Measurements from ENCODE around the gene METTL25B. TPM values are rescaled to one million over a fixed set of nuclear protein-coding genes. Genes with fewer than 3 reads are reported as not detected.
"Not testable (repeated sequence)": the region's sequence is repeated elsewhere in the genome, so short reads cannot be mapped to it uniquely, and the experiment has no call there.

METTL25B gene
- total and polyA plus RNA-seq, 2 of the 4 experiments (the other 2 are of a cell fraction): 2.3 to 10.1 TPM

DNA sequence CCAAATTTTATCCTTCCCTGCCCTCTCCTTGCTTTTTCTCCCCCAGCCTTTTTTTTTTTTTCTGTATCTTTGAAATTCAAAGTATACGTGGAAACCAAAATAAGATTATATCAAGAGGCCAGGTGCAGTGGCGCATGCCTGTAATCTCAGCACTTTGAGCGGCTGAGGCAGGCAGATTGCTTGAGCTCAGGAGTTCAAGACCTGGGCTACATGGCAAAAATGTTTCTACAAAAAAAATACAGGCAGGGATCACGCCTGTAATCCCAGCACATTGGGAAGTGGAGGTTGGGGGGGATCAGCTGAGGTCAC lies 32.5 kb downstream of the METTL25B start:
- Histone ChIP-seq H3K4me2 (ENCODE audit: low read depth, low read length) (no peak overlapping the region), H3K14ac (replicated peaks; ENCODE audit: low read depth, low read length) (no peak overlapping the region), H3K9me1 (ENCODE audit: insufficient read depth, low read length) (no peaks in the 10 kb centered on the region), H2AK9ac (replicated peaks; ENCODE audit: low read depth, low read length, poor library complexity) (no peak overlapping the region), H3K56ac (ENCODE audit: extremely low read depth, insufficient read depth, low read length) (no peak overlapping the region), H2BK20ac (ENCODE audit: low read depth, low read length) (no peak overlapping the region), H2BK120ac (ENCODE audit: low read depth, low read length) (no peak overlapping the region), H2BK5ac (ENCODE audit: low read depth, low read length, poor library complexity, severe bottlenecking) (no peak overlapping the region), H3K4ac (ENCODE audit: low read depth, low read length) (no peak overlapping the region), H3K4me3 (ENCODE audit: insufficient read depth, low read depth, low read length) (no peak overlapping the region), H3K9me3 (ENCODE audit: control insufficient read depth, insufficient read depth, low read length) (no peaks in the 10 kb centered on the region), H3K9ac (ENCODE audit: low read depth, low read length) (no peak overlapping the region), H4K91ac (ENCODE audit: insufficient read depth, low read depth, low read length) (no peak overlapping the region), H3K79me1 (ENCODE audit: low read depth in 1 of 2, low read length in 2 of 2) (peaks cover under 1 to 3% of the 10 kb centered on the region in 2 experiments; a peak in 3 of 4 replicates), H2AFZ (replicated peaks; ENCODE audit: low read length, poor library complexity) (no peak overlapping the region), H2AK5ac (ENCODE audit: low read depth, low read length) (no peak overlapping the region), H2BK15ac (ENCODE audit: low read depth, low read length) (no peak overlapping the region), H4K5ac (ENCODE audit: low read depth, low read length) (no peak overlapping the region), H3K36me3 (ENCODE audit: control insufficient read depth, insufficient read depth, low read length) (no peaks in the 10 kb centered on the region), H3K27me3 (ENCODE audit: control insufficient read depth, insufficient read depth, low read length) (no peaks in the 10 kb centered on the region), H3K23ac (ENCODE audit: low read depth, low read length) (no peak overlapping the region), H4K20me1 (ENCODE audit: insufficient read depth, low read length) (no peaks in the 10 kb centered on the region), H3K18ac (ENCODE audit: low read depth, low read length) (no peak overlapping the region), H4K8ac (ENCODE audit: low read depth in 2 of 2, low read length in 2 of 2) (no peak overlapping the region), H3K27ac (ENCODE audit: insufficient read depth, low read length) (no peak overlapping the region), H3K4me1 (ENCODE audit: control insufficient read depth, insufficient read depth, low read length) (no peaks in the 10 kb centered on the region)
- ATAC-seq (ENCODE audit: low read depth): no peak
- BruUV-seq (replicated peaks): no TSS peak
- POLR2A ChIA-PET (ENCODE audit: unreplicated experiment): no interaction called here
- 90% methylated on average over 2 of the region's 4 CpGs; no CpG with 5 or more reads in 1 of the 2 experiments for WGBS, 2 experiments (ENCODE audit: extremely low coverage in 2 of 2, insufficient read length in 1 of 2)
- in situ Hi-C loops (cut with MboI; ENCODE audit: low sequenced_read_pairs) (no loop called here), dilution Hi-C loops (cut with HindIII; ENCODE audit: low sequenced_read_pairs, unreplicated experiment) (no loop called here), intact Hi-C loops (cut with micrococcal nuclease) (no loop called here)
- TF ChIP-seq CEBPB (IDR thresholded peaks at IDR 0.05; ENCODE audit: low read depth, low read length): no peak
- no peak for TF ChIP-seq NFE2L2 (IDR thresholded peaks at IDR 0.05; ENCODE audit: low read depth, low read length)
- no peak for TF ChIP-seq FOS (IDR thresholded peaks at IDR 0.05; ENCODE audit: low read depth, low read length)
- TF ChIP-seq SMC3 (IDR thresholded peaks at IDR 0.05; ENCODE audit: low read depth, low read length): no peak
- no peak for TF ChIP-seq RAD21 (IDR thresholded peaks at IDR 0.05; ENCODE audit: low read length)
- TF ChIP-seq POLR2A (IDR thresholded peaks at IDR 0.05; ENCODE audit: low read depth, low read length): no peak
- no peak for TF ChIP-seq RCOR1 (IDR thresholded peaks at IDR 0.05; ENCODE audit: insufficient replicate concordance, low read length)
- TF ChIP-seq RFX5 (IDR thresholded peaks at IDR 0.05; ENCODE audit: low read depth, low read length): no peak
- TF ChIP-seq, protein P1, sequence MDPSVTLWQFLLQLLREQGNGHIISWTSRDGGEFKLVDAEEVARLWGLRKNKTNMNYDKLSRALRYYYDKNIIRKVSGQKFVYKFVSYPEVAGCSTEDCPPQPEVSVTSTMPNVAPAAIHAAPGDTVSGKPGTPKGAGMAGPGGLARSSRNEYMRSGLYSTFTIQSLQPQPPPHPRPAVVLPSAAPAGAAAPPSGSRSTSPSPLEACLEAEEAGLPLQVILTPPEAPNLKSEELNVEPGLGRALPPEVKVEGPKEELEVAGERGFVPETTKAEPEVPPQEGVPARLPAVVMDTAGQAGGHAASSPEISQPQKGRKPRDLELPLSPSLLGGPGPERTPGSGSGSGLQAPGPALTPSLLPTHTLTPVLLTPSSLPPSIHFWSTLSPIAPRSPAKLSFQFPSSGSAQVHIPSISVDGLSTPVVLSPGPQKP (IDR thresholded peaks at IDR 0.05; ENCODE audit: borderline replicate concordance, low read depth, low read length): no peak
- no peak for DNase-seq
- CTCF ChIA-PET: no interaction called here

DNA sequence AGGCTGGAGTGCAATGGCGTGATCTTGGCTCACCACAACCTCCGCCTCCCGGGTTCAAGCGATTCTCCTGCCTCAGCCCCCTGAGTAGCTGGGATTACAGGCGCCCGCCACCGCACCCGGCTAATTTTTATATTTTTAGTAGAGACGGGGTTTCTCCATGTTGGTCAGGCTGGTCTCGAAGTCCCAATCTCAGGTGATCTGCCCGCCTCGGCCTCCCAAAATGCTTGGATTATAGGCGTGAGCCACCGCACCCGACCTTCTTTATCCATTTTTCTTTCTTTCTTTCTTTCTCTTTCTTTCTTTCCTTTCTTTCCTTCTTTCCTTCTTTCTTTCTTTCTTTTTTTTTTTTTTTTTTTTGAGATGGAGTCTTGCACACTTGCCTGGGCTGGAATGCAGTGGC lies 36.9 kb downstream of the METTL25B start:
- H2BK120ac ChIP-seq (ENCODE audit: low read depth, low read length); H2AFZ ChIP-seq (replicated peaks; ENCODE audit: low read length, poor library complexity); dilution Hi-C loops (cut with HindIII; ENCODE audit: low sequenced_read_pairs, unreplicated experiment); H3K9me1 ChIP-seq (ENCODE audit: insufficient read depth, low read length); H3K14ac ChIP-seq (replicated peaks; ENCODE audit: low read depth, low read length); H3K9me3 ChIP-seq (ENCODE audit: control insufficient read depth, insufficient read depth, low read length); H3K9ac ChIP-seq (ENCODE audit: low read depth, low read length); H4K5ac ChIP-seq (ENCODE audit: low read depth, low read length); H4K91ac ChIP-seq (ENCODE audit: insufficient read depth, low read depth, low read length); H2BK15ac ChIP-seq (ENCODE audit: low read depth, low read length); H3K18ac ChIP-seq (ENCODE audit: low read depth, low read length); H4K8ac ChIP-seq (ENCODE audit: low read depth in 2 of 2, low read length in 2 of 2); CTCF ChIA-PET; POLR2A ChIA-PET (ENCODE audit: unreplicated experiment); H3K23ac ChIP-seq (ENCODE audit: low read depth, low read length); intact Hi-C loops (cut with micrococcal nuclease); H3K4me2 ChIP-seq (ENCODE audit: low read depth, low read length); H3K56ac ChIP-seq (ENCODE audit: extremely low read depth, insufficient read depth, low read length); H2BK5ac ChIP-seq (ENCODE audit: low read depth, low read length, poor library complexity, severe bottlenecking); ATAC-seq (ENCODE audit: low read depth); BruUV-seq (replicated peaks); H3K4ac ChIP-seq (ENCODE audit: low read depth, low read length); H2AK9ac ChIP-seq (replicated peaks; ENCODE audit: low read depth, low read length, poor library complexity); H3K27me3 ChIP-seq (ENCODE audit: control insufficient read depth, insufficient read depth, low read length); H2BK20ac ChIP-seq (ENCODE audit: low read depth, low read length); DNase-seq; H3K4me3 ChIP-seq (ENCODE audit: insufficient read depth, low read depth, low read length); in situ Hi-C loops (cut with MboI; ENCODE audit: low sequenced_read_pairs); H3K27ac ChIP-seq (ENCODE audit: insufficient read depth, low read length); H3K4me1 ChIP-seq (ENCODE audit: control insufficient read depth, insufficient read depth, low read length); H2AK5ac ChIP-seq (ENCODE audit: low read depth, low read length); H3K36me3 ChIP-seq (ENCODE audit: control insufficient read depth, insufficient read depth, low read length): not testable (repeated sequence)
- Histone ChIP-seq H3K79me1 (ENCODE audit: low read depth in 1 of 2, low read length in 2 of 2) (peaks cover 10 to 30% of the 10 kb centered on the region in 2 experiments; a peak in 3 of 4 replicates), H4K20me1 (ENCODE audit: insufficient read depth, low read length) (peaks cover 16% of the 10 kb centered on the region; the same call in 1 of the 2 replicates)
- WGBS, 2 experiments (ENCODE audit: extremely low coverage in 2 of 2, insufficient read length in 1 of 2): no CpG with 5 or more reads among the region's 15 CpGs

All from IMR-90 (cell line).